HEK293 (cell line): ENCODE measurements around the gene OVOL2.

ENCODE experiments used
- KLF16 ChIP-seq: fragments of 450-650 bp; formaldehyde crosslinking; IDR thresholded peaks from 2 replicates; pipeline ENCODE4 v1.5.1; 2017; ENCODE audit warnings: missing biosample characterization, missing genetic modification characterization
- KLF9 ChIP-seq: fragments of 450-650 bp; formaldehyde crosslinking; IDR thresholded peaks from 2 replicates; pipeline ENCODE4 v1.5.1; 2016; ENCODE audit warnings: missing biosample characterization, missing genetic modification characterization, low read depth
- TF ChIP-seq, protein P1 (sequence below): fragments of 450-650 bp; formaldehyde crosslinking; IDR thresholded peaks from 2 replicates; pipeline ENCODE4 v1.5.1; 2016; ENCODE audit warnings: missing biosample characterization, missing genetic modification characterization

DNA sequence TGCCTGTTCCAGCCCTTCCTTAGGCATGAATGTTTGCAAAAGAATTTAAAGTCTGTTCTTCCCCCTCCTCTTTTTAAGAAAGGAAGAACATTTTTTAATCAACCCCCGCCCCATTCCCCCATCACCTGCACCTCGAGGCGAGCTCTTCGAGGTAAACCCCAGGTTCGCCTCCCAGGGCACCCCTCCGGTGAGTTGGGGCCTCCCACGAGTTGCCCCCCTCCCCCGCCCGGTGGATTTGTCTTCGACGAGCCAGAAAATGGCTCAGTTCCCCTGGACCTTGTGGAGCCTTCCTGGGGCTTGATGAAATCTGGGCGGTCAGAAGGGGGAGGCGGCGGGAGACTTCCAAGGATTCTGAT, 256 bp upstream of the OVOL2 start:
- TF ChIP-seq KLF9 (tag by site-specific recombination) (no peak), KLF16 (no peak)
- TF ChIP-seq, protein P1, sequence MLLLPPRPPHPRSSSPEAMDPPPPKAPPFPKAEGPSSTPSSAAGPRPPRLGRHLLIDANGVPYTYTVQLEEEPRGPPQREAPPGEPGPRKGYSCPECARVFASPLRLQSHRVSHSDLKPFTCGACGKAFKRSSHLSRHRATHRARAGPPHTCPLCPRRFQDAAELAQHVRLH (tag by site-specific recombination) = no peak
